Stimulated activated CD8-positive, alpha-beta memory T cell treated with anti-CD3 and anti-CD28 coated beads, Interleukin-4, amount 100 ng/mL, for 48 hours (primary cell): ENCODE results near the gene PDE1C.
"Not testable (repeated sequence)": the region's sequence is repeated elsewhere in the genome, so short reads cannot be mapped to it uniquely, and the experiment has no call there.

Experiments used
- DNase-seq: peaks from one replicate; pipeline ENCODE4 v3.0.0-alpha.2; 2020

PDE1C gene

GRCh38 chr7:32070406-32071360 lies at the start of gene PDE1C:
TSS of gene PDE1C (minus strand) at chr7:32070407.
- no peak for DNase-seq

DNA sequence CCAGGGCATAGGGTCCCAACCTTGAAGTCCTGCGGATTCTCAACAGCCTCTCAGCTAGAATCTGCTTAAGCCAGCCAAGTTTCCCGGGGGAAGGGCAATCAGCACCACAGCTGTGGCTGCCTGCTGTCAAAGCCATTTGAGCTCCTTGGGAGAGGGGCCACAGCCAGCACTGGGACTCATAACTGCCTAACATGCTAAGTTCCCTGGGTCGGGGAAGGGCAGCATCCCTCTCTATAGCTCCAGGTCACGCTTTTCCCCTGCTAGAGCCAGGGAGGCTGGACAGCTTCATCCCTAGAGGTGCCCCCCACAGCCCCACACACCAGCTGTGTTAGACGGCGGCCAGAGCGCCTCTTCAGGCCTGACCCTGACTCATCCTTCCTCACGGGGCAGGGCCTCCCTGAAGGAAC lies 49.6 kb upstream of the PDE1C start:
- DNase-seq = no peak

GRCh38 chr7:32117837-32118236 lies 47.6 kb upstream of the PDE1C start:
- no peak for DNase-seq

- no peak for DNase-seq
Measured at GRCh38 chr7:32116436-32116835, 46.2 kb upstream of the PDE1C start.

DNA sequence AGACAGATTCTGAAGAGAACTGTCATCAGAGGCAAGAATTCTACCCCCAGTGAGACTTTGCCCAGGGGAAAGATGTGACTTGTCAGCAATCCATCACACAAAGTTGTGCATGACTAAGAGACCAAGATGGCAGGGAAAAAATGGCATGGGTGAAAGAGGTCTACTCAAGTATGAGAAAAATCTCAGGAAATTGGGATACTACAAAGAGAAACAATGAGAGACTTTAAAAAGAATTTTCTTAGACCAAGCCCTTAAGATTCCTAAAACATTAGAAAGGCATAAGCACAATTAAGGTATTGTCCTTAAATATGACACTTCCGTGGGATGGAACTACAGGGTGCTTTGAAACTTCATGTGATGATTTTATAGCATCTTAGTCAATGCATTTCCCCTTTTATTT lies 45.6 kb upstream of the PDE1C start:
- no peak for DNase-seq

DNA sequence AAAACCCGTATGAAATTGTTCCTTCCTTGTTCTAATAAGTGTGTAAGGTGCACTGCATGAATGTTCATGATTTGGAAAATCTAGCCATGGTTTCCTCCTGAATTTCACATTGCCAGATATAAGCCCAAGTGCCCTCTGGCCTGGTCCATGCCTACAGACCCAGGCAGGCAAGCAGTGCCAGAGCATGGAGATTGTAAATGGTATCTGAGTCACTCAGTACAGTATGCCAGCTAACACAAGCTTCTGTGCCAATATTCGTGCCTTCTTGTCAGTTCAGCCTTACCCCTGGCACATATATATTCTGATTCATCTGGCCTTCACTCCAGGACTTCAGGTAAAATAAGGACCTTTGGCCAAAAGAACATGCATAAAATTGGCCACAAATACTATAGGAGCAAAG lies 38.4 kb upstream of the PDE1C start:
- no peak for DNase-seq

DNA sequence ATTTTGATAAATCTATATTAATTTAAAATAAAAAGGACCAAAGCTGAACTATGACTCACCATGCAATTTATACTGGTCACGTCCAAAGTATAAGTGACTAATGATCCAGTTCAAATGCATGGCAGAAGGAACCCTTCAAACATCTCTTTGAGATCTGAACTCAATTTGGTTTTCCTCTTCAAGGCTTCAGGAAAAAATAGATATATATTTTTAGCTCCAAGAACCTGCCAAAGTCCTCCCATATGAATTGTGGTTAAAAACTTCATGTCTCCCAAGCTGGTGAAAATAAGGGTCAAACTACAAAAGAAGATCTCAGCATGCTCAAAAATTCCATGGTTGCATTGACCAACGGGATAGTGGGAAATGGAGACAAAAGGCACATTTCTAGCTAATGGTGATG lies 34.6 kb upstream of the PDE1C start:
- no peak for DNase-seq

DNA sequence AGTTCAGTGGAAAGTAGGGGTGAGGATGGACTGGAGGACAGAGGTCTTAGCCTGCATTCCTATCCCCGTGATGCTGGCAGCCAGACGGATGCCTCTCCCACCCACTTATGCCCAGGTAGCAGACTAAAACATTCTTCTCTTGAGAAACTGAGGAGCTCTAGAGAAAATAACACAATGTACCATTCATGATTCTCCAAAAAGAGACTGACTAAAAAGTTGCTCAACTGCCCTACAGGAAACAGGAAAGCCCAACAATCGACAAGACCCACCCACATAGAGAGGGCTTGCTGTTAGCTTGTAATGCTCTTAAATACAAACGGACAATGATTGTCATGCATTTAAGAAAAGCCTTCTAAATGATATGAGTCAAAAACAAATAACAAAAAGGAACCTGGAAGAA lies 33.2 kb upstream of the PDE1C start:
- no peak for DNase-seq

GRCh38 chr7:32102432-32102873 lies 32.2 kb upstream of the PDE1C start:
- DNase-seq = no peak

DNA sequence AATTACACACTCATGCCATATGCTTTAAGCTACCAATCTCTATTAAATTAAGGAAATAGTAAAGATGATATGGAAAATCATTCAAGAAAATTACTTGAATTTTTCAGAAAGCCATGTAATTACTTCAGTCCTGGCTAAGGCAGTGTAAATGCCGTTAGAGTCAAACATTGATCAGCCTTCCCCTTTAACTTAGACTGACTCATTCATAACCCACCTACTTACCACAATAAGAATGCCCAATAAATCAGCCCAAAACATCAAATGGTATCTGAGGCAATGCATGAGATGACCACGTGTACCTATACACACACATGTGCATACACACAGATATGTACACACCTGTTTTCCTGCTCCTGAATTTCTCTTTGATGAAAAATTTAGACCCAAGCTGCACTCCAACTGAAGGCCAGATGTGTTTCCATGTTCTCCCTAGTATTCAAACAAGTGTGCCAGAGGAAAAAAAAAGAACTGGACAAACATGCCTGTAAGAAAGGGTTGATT lies 30.2 kb upstream of the PDE1C start:
- no peak for DNase-seq

GRCh38 chr7:32094516-32094915 lies 24.3 kb upstream of the PDE1C start:
- no peak for DNase-seq

- DNase-seq = no peak
Measured at GRCh38 chr7:32093415-32094408, 23.5 kb upstream of the PDE1C start.

- DNase-seq = no peak
Measured at GRCh38 chr7:32092346-32092745, 22.1 kb upstream of the PDE1C start.

DNA sequence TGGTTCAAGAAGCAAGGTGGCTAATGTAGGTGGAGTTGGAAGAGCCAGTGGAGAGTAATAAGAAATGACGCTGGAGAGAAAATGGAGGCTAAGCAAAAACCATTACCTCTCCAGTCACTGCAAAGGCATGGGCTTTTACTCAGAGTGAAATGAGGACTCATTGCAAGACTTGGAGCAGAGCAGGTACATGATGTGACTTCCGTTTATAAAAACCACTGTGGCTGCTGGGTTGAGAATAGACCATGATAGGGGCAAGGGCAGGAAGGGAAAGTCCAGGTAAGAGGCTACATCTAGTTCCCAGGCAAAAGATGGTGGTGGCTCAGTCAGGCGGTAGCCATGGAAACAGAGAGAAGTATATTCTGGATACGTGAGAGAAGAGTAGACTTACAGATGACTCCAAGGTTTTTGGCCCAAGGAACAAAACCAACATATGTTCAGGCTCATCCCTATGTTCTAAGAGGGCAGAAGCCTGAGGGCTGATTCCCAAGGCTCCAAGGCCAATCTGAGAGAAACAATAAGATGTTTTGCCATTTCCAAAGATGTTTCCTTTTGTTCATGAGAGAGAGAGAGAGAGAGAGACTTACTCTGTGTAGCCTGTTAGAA lies 21.5 kb upstream of the PDE1C start:
- DNase-seq = no peak

DNA sequence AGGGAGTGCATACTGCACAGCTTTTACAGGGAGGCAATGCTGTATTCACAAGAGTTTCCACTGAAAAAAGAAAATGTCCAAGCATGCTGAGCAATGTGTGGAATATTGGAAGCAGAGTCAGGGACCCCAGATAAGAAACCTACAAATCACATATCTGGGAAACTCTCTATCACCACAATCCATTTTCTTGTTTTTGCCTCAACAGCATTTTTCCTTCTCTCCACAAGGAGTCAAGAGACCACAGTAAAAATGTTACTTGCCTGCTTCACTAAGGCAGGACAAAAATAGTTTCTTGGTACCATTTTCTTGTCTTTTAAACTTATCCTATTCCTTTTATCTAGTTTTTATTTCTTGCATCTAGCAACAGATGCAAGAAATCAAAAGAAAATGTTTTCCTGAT lies 19.5 kb upstream of the PDE1C start:
- DNase-seq = no peak

DNA sequence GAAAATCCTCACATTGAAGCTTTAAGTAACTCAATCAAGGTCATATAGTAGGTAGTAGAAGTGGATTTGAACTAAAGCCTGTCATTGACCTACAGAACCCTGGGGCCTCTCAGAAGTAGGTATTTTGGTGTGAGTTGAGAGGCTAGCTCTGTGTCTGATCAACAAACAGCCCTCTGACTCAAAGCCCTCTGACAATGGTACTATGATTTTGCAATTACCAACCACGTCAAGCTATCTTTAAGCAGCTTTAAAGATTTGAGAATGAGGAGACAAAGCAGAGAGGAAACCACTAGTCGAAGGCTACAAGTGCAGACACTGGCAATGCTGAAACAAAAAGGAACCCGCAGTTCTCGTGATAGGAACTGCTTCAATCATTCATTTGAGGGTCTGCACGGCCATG lies 19.0 kb upstream of the PDE1C start:
- no peak for DNase-seq

DNA sequence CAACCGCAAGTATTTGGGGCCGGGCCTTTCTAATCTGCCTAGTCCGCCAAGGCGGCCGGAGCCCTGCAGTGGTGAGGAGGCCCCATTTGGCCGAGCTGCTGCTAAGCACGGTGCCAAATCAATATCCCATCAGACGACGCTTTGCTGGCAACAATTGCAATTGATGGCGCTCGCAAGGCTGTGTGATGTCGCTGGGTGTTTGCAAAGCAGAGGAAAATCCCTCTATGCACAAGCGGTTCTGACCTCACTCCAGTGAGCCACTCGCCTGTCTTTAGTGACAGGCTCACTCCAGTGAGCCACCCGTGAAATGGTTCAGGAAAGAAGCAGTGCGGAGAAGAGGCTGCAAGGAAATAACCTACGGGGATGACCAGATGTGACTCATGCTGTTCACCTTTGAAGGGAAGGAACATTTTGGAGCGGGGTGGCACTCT lies 18.3 kb upstream of the PDE1C start:
- no peak for DNase-seq

DNA sequence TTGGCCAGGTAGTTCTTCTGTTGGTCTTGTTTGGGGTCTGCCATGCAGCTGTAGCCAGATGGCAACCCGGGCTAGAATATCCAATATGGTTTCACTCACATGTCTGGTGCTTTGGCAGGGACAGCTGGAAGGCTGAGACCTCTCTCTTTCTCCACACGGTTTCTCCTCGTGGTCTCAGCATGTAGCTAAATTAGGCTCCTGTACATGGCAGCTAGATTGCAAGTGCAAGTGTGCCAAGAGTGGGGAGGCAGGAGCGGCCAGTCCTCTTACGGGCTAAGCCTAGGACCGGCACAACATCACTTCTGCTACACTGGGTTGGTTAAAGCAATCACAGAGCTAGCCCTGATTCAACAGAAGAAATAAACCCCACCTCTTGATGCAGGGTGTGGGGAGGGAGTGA lies 9.3 kb upstream of the PDE1C start:
- DNase-seq = no peak

DNA sequence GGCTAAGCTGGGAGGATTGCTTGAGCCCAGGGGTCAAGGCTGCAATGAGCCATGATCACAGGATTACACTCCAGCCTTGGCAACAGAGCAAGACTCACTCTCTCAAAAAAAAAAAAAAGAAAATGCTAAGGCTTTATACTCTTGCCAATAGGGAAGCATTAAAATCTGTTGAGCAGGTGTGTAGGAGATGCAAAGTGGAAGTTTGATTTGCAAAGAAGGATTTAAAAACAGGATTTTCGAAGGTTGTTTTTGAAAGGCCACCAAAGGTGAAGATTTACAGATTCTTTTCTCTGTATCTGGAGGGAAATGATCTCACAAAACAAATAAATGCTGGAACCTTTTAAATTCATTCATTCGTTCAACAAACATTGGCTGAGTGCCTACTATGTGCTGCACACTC lies 8.6 kb upstream of the PDE1C start:
- DNase-seq = no peak

GRCh38 chr7:32077806-32078205 lies 7.6 kb upstream of the PDE1C start:
- DNase-seq = no peak

DNA sequence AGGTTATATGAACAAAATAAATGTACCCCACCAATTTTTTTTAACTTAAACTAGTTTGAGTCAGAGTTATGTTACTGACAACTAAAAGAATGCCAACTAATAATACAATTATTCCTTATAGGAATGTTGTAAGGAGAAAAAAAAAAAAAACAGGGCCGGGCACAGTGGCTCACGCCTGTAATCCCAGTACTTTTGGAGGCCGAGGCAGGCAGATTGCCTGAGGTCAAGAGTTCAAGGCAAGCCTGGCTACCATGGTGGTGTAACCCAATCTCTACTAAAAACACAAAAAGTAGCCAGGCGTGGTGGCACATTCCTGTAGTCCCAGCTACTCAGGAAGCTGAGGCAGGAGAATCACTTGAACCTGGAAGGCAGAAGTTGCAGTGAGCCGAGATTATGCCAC lies 6.6 kb upstream of the PDE1C start:
- DNase-seq = not testable (repeated sequence)

DNA sequence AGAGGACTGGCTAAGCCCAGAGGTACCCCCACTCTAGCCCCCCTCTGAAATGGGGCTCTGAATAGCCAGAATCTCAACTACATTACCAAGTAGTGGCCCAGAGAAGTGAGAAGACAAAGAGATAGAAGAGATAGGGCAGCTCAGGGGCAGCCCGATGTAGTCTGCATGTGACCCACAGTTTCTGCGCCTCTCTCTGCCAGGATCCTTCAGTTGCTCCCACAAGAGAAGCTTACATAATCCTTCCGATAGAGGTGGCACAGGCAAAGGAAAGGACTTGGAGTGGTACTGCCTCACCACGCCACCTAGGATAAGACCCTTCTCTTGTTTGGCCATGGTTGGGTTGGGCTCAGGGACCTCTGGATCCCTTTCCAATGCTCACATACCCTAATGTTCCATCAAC lies 5.4 kb upstream of the PDE1C start:
- DNase-seq = no peak
